HG03060 (cell line): ENCODE results near the gene TXLNA.
"Not testable (repeated sequence)": the region's sequence is repeated elsewhere in the genome, so short reads cannot be mapped to it uniquely, and the experiment has no call there.

Experiments used
- ATAC-seq: cut with Tn5 transposase; IDR thresholded peaks from one replicate; pipeline ENCODE4 v1.9.1; 2021; ENCODE audit warnings: low read depth, moderate number of reproducible peaks; ENCODE audit not compliant: unreplicated experiment

Gene TXLNA

GRCh38 chr1:32179443-32180185 lies at the start of gene TXLNA:
TXLNA (plus strand) TSS chr1:32179675; CDS start chr1:32180346, 671 bp downstream.
- ATAC-seq, result peak; percentile 68

- ATAC-seq, result not testable (repeated sequence)
Measured at GRCh38 chr1:32133950-32134280, 45.6 kb upstream of the TXLNA start.

- ATAC-seq, result no peak
Measured at GRCh38 chr1:32137111-32137510, 42.4 kb upstream of the TXLNA start.

- no peak for ATAC-seq
Measured at GRCh38 chr1:32138965-32139364, 40.5 kb upstream of the TXLNA start.

- ATAC-seq, result no peak
Measured at GRCh38 chr1:32142446-32143301, 36.8 kb upstream of the TXLNA start.

GRCh38 chr1:32143302-32143695 lies 36.2 kb upstream of the TXLNA start:
- ATAC-seq, result not testable (repeated sequence)

GRCh38 chr1:32144033-32144432 lies 35.4 kb upstream of the TXLNA start:
- ATAC-seq, result no peak

GRCh38 chr1:32147799-32148198 lies 31.7 kb upstream of the TXLNA start:
- ATAC-seq, result not testable (repeated sequence)

GRCh38 chr1:32150847-32151246 lies 28.6 kb upstream of the TXLNA start:
- ATAC-seq, result no peak

- no peak for ATAC-seq
Measured at GRCh38 chr1:32151319-32151787, 28.1 kb upstream of the TXLNA start.

- ATAC-seq, result no peak
Measured at GRCh38 chr1:32159189-32159588, 20.3 kb upstream of the TXLNA start.

- no peak for ATAC-seq
Measured at GRCh38 chr1:32163405-32163804, 16.1 kb upstream of the TXLNA start.

- ATAC-seq, result not testable (repeated sequence)
Measured at GRCh38 chr1:32165633-32166032, 13.8 kb upstream of the TXLNA start.

- no peak for ATAC-seq
Measured at GRCh38 chr1:32170991-32171390, 8.5 kb upstream of the TXLNA start.

GRCh38 chr1:32172621-32173245 lies 6.7 kb upstream of the TXLNA start:
- no peak for ATAC-seq

- no peak for ATAC-seq
Measured at GRCh38 chr1:32178380-32179192, 889 bp upstream of the TXLNA start.

GRCh38 chr1:32179193-32179442 lies 357 bp upstream of the TXLNA start:
- ATAC-seq, result no peak

- no peak for ATAC-seq
Measured at GRCh38 chr1:32180186-32181060, 948 bp downstream of the TXLNA start.

GRCh38 chr1:32181065-32181464 lies 1.6 kb downstream of the TXLNA start:
- no peak for ATAC-seq

- ATAC-seq, result no peak
Measured at GRCh38 chr1:32181563-32181962, 2.1 kb downstream of the TXLNA start.
